CD4-positive, alpha-beta T cell treated with Interleukin-6 for 4 hours (primary cell): Measurements from ENCODE around the gene RAB11FIP3.
"Not testable (repeated sequence)": the region's sequence is repeated elsewhere in the genome, so short reads cannot be mapped to it uniquely, and the experiment has no call there.

Experiments used
- DNase-seq: peaks from one replicate; pipeline ENCODE4 v3.0.0-alpha.2; 2020; ENCODE audit warnings: mixed read lengths

Gene RAB11FIP3

DNA sequence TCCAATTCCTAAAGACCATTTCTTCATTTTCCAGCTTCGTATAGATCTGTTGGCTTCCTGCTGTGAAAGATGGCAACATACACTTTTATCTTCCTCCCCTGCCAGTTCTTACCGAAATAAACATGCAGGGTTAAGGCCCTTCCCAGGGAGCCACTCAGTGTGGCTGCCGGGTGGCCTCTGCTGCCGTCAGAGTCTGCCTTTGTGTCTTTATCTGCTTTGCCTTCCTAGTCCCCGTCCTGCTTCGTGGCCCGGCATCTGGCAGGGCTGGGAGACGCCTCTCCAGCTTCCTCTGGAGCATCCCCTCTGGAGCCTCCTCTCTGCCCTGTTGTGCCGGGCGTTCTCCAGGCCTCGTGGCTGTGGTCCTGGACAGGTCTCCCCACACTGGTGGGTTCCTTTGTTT is 71.8 kb downstream of the RAB11FIP3 start:
- no peak for DNase-seq

DNA sequence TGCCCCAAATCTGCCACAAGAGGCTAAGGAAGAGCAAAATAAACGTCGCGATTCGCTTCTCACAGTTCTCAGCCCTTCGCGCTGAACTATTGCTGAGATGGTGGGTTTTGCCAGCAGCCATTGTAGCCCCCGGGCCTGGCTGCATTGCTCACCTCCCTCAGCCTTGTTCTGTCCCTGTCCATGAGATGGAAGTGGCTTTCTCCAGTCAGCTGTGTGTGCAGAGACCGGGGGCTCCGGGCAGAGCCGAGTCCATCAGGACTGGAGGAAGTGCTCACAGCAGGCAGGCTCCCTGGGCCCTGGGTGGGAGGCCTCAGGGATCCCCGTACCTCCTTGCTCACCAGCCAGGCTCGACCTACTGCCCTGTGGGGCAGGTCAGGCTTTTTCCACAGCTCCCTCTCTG is 74.5 kb downstream of the RAB11FIP3 start:
- no peak for DNase-seq

- no peak for DNase-seq
Measured at GRCh38 chr16:500709-501108, 75.3 kb downstream of the RAB11FIP3 start.

GRCh38 chr16:502179-502943 is 76.9 kb downstream of the RAB11FIP3 start:
- no peak for DNase-seq

DNA sequence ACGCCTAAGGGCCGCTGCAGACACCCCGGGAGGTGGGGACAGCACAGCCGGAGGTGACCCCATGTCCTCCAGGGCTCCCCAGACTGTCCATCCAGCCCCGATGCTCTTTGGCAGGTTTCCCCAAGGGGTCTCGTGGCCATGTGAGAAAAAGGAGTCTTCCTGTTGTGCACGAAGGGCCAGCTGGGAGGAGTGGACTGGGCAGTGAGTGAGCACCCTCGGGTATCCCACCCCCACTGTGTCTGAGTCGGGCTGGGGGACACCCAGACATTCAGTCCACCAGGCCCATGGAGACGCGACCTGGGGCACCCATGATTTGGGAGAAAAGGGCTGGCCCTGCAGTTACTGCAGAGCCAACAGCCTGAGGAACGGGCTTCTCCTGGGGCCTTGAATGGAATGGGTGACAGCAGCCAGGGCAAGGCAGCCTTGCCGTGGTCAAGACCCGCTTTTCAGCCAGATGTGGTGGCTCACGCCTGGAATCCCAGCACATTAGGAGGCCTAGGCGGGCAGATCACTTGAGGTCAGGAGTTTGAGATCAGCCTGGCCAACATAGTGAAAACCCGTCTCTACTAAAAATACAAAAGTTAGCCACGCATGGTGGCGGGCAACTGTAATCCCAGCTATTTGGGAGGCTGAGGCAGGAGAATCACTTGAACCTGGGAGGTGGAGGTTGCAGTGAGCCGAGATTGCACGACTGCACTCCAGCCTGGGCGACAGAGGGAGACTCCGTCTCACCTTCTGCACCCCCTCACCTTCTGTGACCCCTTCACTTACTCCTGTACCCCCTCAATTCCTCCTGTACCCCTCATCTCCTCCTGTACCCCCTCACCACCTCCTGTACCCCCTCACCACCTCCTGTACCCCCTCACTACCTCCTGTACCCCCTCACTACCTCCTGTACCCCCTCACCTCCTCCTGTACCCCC is 78.0 kb downstream of the RAB11FIP3 start:
- DNase-seq = no peak

GRCh38 chr16:505479-506245 is 80.2 kb downstream of the RAB11FIP3 start:
- no peak for DNase-seq

DNA sequence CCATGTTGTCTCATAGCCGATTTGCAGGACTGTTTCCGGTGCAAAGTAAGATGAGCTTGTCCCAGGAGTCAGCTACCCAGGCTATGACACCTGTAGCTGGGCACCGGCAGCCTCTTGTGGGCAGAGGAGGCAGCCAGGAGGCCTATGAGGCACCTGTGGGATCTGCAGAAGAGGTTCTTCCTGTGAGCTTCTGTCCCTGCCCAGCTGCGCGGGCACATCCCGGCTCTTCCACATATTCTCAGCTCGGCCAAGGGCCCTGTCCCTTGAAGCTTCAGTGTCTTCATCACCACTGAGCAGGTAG is 80.7 kb downstream of the RAB11FIP3 start:
- no peak for DNase-seq

GRCh38 chr16:507527-507926 is 82.1 kb downstream of the RAB11FIP3 start:
- DNase-seq = not testable (repeated sequence)

- DNase-seq = no peak
Measured at GRCh38 chr16:507996-508395, 82.5 kb downstream of the RAB11FIP3 start.

- DNase-seq = no peak
Measured at GRCh38 chr16:508884-509736, 83.7 kb downstream of the RAB11FIP3 start.

GRCh38 chr16:510066-510825 is 84.8 kb downstream of the RAB11FIP3 start:
- no peak for DNase-seq

- no peak for DNase-seq
Measured at GRCh38 chr16:512802-513201, 87.4 kb downstream of the RAB11FIP3 start.

- no peak for DNase-seq
Measured at GRCh38 chr16:513950-514349, 88.5 kb downstream of the RAB11FIP3 start.

- DNase-seq = no peak
Measured at GRCh38 chr16:515175-515938, 89.9 kb downstream of the RAB11FIP3 start.

DNA sequence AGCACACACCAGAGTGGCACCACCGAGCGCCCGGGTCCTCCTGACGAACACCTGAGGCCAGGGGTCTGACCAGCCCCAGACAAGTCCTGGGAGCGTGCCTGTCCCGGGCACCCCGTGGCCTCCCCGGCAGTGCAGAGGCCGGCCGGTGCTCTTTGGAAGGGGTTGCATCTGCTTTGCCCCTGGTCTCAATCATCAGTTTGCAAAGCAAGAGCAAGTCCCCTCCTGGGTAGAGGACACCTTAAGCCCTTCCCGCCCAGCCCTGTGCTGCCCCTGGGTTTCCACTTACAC is 90.4 kb downstream of the RAB11FIP3 start:
- DNase-seq = no peak

GRCh38 chr16:516301-516700 is 90.9 kb downstream of the RAB11FIP3 start:
- DNase-seq = no peak

DNA sequence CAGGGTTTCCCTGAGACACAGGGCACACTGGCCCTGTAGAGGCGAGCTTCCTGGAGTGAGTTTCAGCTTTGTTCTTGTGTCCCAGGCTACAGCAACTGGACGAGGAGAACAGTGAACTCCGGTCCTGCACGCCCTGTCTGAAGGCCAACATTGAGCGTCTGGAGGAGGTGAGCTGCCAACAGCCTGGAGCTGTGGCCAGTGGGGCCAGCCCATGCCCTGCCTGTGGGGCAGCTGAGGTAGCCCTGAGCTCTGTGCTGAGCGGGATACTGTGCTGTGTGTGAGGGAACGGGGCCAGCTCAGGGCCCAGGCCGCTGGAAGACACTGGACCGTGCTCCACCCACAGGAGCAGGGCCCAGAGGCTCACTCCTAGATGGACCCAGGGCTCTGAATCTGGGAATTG is 93.4 kb downstream of the RAB11FIP3 start:
- DNase-seq = no peak

- DNase-seq = no peak
Measured at GRCh38 chr16:519425-519824, 94.0 kb downstream of the RAB11FIP3 start.

DNA sequence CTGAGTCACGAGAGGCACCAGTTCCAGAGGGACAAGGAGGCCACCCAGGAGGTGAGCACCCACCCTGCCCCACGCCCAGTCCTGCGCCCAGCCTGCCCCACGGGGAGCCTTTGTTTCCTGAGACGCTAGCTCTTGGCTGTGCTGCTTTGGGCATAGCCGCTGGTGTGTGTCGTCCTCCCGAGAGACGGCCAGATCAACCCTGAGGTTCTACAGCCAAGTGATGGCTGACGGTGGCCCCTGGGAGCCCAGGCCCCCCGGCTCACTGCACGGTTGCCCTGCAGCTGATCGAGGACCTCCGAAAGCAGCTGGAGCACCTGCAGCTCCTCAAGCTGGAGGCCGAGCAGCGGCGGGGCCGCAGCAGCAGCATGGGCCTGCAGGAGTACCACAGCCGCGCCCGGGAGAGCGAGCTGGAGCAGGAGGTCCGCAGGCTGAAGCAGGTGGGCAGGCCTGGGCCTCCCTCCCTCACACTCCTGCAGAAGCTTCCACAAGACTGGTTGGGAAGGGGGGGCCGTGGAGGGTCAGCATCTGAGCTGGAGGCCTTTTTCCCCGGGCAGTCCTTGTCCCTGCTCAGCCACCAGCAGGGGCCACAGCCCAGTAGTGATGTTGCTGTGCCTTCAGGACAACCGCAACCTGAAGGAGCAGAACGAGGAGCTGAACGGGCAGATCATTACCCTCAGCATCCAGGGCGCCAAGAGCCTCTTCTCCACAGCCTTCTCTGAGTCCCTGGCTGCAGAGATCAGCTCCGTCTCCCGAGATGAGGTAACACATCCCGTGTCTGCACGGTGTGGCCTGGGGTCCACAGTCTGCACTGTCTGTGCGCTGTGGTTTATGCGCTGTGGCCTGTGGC is 94.6 kb downstream of the RAB11FIP3 start:
- no peak for DNase-seq

GRCh38 chr16:520847-521246 is 95.4 kb downstream of the RAB11FIP3 start:
- no peak for DNase-seq
